Measurements from ENCODE around the gene GDPD4.

GRCh38 chr11:77309401-77310085, 8.1 kb upstream of the GDPD4 start:
- TF ChIP-seq CTCF (conservative IDR thresholded peaks at IDR 0.05; ENCODE audit: low read depth, low read length) (no peak), EZH2phosphoT487 (IDR thresholded peaks at IDR 0.05; ENCODE audit: borderline replicate concordance, low read length) (no peak), EZH2 (IDR thresholded peaks at IDR 0.05; ENCODE audit: low read length, unreplicated experiment) (no peak)

Data from PC-3 (cell line).